NCI-H187 (cell line): ENCODE measurements around the gene ZNF830.
"Not testable (repeated sequence)": the region's sequence is repeated elsewhere in the genome, so short reads cannot be mapped to it uniquely, and the experiment has no call there.

Source experiments
- DNase-seq, 2 experiments: peaks; one replicate each; lab custom pipeline; 2025; lab: John Stamatoyannopoulos, UW

ZNF830 gene

DNA sequence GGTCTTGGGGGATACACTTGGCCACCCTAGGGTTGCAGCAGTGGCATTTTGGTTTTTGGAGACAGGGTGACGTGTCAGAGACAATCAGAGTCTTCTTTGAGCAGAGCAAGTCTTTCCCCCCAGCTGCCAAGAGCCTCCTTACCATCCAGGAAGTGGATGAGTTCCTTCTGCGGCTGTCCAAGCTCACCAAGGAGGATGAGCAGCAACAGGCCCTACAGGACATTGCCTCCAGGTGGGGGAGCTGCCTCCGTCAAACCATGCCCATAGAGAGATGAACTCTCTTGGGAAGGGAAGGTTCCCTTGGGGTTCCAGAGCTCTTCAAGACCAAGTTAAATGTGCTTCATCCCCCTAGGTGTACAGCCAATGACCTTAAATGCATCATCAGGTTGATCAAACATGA lies 30.3 kb downstream of the ZNF830 start:
- no peak for DNase-seq

DNA sequence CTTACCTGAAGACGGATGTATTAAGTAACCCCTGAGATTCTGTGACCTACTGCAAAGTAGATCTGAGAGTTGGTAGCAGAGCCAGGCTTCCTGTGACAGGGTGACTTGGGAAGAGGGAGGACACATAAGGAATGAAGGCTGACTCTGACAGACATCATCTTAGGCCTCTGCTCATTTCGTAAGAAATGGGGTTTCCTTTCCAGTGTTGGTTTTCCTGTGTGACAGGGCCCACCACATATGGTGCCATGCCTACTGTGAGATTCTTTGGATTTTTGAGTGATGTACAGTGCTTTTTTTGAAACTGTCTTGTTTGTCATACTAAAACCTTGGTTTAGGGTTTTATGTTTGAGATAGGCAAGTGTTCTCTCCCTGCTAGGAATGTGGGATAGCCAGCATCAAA lies 31.7 kb downstream of the ZNF830 start:
- no peak for DNase-seq

DNA sequence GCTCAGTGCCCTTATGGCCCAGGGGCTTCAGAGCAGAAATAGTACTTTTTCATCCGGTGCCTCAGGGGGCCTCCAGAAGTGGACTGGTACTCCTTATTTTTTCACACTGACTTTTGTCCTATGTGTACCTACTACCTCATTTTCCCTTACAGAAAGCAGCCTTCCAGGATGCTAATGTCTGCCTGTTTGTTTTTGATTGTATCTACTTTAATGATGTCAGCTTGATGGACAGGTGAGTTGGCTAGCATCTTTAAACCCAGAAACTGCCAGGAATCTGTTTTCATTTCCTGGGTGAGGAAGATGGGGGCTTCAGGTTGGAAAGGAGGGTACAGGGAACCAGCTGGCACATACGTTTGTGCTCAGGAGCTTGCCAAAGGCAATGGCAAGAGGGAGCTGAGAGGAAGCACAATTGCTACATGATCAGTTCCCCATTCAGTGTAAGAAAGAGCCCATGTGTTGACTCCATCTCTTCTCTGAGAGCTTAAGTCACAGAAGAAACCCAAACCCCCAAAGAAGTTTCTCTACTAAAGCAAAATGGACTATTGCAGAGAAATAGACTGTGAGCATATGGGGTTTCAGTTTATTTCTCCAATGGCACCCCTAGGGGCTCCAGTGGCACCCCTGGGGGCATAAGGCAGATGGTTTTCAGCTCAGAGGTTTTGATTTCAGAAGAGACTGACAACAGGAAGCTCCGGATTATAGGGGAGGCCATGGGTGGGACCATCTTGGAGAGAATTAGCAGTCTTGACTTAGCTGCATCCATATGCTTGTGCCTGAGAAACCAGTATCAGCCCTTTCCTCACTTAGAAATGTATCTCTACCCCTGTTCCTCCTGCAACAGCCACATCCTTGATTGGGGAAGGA lies 35.3 kb downstream of the ZNF830 start:
- no peak for DNase-seq

DNA sequence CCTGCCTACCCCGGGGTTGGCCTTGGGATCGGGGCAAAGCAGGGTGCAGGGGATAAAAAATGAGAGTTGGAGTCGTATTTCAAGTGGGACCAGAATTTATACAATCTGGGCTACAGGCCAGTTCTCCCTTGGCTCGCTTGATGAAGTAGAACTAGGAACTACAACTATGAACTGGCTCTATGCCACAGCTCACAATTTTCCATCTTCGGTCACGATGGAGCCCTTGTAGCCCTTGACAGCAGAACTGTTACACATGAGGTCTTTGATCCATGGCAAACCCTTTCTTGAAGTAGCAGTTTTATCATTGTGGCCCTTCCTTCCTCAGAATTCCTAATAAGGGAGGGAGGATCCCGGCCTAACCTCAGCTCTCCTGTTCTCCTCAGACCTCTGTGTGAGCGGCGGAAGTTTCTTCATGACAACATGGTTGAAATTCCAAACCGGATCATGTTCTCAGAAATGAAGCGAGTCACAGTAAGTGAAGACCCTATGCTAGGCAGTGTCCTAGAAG lies 36.1 kb downstream of the ZNF830 start:
- DNase-seq = no peak

DNA sequence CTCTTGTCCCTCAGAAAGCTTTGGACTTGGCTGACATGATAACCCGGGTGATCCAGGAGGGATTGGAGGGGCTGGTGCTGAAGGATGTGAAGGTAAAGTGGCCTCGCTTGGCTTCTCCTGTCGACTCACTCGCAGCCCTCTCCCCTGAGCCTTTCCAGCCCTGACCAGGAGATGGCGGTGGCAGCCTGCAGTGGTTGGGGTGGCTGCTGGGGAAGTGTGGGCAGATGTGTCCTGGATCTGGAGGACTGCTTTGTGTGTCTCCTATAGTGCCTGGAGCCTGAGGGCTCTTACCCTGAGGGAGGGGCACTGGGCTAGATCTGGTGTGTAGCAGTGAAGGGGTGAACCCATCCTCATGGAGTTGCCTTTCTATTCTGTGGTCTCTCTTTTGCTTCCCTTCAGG lies 36.9 kb downstream of the ZNF830 start:
- no peak for DNase-seq

DNA sequence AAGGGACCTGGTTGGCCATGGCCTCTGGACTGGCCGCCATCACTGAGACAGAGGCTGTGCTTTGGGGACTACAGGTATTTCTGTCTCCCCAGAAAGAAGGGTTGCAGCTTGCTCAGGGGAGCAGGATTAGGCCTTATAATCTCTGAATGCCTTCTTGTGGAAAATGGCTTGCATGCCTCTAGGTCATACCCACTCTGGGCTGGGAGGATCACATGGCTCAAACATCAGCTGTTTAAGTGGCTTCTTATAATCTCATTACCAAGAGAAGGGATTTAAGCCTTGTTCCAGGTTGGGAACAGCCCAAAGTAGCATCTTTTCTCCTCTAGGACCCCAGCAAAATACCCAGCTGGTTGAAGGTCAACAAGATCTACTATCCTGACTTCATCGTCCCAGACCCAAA lies 38.1 kb downstream of the ZNF830 start:
- no peak for DNase-seq

DNA sequence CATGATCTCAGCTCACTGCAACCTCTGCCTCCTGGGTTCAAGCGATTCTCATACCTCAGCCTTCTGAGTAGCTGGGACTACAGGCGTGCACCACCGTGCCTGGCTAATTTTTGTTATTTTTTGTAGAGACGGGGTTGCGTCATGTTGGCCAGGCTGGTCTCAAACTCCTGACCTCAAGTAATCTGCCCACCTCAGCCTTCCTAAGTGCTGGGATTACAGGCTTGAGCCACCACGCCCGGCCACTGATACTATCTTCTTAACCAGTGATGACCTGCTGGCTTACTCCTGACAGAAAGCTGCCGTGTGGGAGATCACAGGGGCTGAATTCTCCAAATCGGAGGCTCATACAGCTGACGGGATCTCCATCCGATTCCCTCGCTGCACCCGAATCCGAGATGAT lies 39.6 kb downstream of the ZNF830 start:
- not testable (repeated sequence) for DNase-seq

DNA sequence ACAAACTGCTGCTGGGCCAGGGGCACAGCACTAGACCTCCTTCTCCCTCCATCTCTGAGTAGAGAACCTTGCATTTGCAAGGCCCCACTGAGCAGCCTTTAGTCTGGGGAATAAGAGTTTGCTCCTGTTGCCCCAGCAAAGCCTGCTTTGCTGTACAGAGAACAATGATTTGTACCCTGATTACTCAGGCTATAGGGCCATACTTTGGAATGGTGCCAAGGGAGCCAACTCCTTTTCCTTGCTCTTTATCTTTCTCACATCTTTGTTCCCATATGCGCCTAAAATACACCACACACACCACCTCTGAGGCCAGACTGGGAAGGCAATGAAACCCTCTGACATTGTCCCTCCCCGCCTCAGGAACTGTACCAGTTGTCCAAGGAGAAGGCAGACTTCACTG lies 40.2 kb downstream of the ZNF830 start:
- DNase-seq = no peak

DNA sequence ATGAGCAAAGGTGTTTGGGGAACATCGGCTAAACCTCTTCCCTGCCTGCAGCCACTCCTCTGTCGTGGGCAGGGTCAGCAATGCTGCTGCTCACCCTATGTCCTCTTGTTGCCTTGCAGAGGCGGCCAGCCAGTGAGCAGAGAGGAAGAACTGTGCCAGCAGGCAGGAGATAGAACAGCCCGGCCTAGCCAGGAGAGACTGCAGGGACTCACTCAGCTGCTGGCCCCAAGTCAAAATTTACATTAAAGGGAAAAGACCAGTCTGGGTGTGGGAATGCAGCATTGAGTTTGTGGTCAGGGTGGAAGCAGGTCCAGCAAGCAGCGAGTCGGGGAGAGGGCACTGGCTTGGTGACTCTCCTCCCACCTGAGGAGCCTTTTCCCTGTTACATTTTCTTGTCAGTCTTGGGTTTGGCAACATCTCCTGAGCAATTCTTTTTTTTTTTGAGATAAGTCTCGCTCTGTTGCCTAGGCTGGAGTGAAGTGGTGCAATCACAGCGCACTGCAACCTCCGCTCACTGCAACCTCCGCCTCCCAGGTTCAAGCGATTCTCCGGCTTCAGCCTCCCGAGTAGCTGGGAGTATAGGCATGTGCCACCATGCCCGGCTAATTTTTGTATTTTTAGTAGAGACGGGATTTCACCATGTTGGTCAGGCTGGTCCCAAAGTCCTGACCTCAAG lies 41.7 kb downstream of the ZNF830 start:
- DNase-seq = no peak

DNA sequence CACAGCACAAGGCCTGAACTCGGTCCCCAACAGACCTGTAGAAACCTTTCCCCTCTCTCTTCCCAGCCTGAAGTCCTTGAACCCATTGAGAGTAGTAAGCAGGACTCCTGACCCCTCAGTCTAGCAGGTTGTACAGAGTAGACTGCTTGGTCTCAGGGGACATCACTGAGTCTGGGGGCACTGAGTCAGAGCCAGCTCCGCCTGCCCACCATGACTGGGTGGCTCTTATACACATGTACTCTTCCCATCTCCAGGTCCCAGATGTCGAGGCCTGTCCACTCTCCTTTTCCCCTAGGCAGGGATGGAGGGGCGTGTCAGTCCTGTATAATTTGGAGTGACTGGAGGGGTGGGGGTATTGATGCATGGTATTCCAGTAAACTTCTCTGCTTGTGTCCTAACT lies 42.4 kb downstream of the ZNF830 start:
- no peak for DNase-seq

DNA sequence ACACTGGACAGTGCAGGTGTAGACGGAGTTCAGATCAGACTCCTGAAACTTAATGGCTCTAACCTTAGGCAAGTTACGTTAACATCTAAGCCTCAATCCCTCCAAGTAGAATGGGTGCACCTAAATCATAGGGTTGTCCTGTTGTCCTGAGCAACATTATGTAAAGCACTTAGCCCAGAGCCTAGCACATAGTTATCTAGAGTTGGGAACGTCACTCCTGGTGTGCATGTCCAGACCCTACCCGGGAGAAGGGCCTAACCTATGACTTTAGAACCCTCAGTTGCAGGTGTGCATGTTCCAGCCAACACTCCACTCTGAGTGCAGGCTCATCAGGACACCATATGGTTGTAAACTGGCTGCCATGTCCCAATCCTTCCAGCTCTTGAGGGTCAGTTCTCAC lies 45.0 kb downstream of the ZNF830 start:
- no peak for DNase-seq

DNA sequence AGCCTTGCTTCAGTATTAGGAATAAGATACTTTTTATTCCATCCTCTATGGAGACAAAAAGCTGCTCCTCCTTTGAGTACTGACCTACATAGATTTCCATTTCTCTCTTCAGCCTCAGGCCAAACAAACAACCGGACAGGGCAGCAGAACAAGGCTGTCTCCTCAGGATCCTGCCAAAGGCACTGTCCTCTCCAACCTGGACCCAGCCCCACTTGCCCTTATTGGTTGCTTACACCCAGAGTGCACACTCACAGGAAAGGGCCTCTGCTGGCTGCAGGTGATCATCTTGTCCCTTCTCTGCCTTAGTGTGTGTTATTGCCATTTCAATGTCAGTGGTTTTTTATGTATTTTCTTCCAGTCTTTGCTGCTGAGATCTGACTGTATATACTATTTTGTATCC lies 45.6 kb downstream of the ZNF830 start:
- no peak for DNase-seq

DNA sequence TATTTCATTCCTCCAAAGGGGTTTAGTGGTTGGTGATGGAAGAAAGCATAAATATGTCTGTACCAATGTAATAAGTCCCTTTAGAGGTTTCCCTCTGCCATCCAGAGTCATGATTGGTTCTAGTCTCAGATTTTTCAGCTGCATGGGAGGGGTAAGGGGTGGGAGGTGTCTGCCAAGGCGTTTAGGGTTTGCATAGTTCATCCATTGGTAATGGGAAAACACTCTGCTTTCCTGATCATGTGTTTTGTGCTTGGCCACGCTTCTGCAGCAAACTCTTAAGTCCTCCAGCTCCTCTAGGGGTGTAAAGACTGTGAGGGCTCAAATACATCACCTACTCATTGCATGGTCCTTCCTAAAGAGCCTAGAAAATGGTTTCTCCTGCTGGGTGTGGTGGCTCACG lies 48.8 kb downstream of the ZNF830 start:
- DNase-seq = no peak

DNA sequence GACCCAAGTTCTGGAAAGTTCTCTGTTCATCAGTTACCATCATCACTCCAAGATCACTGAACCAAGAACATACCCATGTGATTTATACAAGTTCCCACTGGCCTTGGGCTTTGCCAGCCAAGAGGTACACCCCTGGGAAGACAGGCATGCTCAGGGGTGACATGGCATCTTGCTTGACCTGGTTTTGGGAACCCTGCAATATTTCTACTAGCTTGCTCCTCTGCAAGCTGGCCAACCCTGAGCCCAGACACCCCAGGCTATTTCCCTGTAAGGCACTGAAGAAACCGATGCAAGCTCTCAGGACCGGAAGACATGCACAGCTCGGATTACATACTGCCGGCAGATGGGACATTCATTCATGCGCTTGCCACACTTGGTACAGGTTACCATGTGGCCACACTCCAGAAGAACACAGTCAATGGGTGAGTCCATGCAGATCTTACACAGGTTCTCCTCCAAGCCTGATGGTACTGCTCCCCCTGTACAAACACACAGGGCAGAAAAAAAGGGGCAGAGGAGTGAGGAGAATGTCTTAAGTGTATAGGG lies 50.4 kb downstream of the ZNF830 start:
- DNase-seq = no peak
